ENCODE results near the gene DUSP7.

DUSP7 gene

DNA sequence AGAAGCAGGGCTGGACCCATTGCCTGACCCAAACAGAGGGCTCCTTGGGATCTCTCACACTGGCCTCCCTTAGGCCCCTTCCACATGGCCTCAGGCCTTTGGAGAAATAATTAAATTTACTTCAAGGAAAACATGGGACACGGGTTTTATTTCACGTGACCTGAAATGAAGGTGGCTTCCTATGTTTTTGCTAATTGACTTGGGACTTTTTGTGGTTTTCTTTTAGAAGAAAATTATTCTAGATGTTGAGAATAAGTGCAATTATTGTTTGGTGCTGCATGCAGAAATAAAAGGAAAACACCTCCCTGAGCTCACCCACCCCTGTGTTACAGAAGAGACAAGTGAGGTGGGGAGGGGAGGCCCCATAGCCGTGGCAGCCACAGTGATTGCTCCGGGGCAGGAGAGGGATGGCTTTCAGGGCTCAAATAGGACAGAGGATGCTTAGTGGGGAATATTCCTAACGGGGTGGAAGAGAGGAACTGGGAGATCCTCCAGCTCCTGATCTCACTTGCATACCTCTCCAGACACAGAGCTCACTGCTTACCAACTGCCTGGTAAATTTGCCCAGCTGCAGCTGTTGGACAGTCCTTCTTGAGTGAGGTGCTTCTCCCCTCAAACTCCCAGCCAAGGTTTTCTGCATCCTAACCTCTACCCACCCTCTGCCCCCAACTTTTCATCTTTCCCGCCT is 31.5 kb downstream of the DUSP7 start:
- no peak for DNase-seq

DNA sequence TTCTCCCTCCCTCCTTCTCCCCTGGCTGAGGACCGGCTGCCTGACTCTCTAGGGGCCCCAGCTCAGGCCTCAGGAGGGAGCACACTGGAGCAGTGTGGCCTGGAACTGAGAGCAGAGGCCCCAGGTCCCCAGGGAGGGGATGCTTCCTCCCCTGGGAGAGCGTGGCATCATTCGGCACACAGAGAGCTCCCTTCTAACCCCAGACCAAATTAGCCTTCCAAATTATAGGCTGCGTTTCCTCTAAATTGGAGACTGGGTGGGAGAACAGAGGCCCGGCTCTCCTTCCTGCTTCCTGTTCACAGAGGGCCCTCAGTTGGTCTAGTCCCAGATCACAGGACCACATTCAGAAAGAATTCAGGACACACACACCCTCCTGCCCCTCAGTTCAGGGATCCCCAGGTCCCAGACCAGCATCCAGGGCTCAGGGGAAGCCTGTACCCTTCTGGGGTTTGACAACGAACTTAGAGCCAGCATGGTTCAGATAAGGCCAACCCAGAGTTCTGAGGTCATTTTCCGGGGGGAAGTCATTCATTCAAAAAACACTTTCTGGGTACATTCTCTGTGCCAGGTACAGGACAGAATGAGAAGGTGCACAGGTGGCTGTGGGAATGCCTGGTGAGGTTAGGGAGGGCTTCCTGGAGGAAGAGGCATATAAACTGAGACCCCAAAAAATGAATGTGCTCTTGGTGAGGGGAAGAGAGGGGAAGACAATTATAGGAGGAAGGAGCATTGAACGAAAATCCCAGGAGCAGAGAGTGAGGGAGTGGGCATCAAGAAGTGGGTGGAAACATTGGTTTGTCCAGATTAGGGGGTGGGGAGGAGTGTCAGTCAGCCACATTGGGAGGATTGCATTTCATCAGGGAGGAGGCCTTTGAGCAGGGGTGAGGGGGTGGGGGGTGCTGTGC is 32.3 kb downstream of the DUSP7 start:
- no peak for DNase-seq

DNA sequence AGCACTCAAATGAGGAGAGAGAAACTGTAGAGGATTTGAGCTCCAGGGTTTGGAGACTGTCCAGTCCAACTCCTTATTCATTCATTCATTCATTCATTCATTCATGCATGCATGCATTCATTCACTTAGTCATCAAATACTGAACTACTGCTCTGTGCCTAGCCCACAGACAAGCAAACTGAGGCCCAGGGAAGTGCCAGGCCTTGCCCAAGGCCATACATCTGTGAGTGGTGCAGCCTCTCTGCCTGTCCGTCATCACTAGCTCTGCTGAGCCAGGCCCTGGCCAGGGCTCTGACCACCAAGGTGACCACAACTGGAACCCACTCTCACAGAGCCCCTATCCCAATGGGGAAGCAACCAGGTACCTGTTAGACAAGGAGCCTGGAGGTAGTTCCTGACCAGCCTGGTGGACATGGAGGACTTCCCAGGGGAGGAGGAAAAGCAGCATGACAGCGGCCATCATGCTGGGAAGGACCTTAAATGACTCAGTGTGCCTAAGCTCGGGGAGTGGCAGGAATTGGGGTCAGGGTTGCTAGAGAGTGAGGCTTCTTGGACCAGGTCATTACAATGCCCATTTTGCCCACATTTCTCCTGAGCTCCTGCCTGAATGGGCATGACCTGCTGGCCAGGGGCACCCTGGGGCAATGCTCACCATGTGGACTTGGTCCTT is 33.1 kb downstream of the DUSP7 start:
- no peak for DNase-seq

DNA sequence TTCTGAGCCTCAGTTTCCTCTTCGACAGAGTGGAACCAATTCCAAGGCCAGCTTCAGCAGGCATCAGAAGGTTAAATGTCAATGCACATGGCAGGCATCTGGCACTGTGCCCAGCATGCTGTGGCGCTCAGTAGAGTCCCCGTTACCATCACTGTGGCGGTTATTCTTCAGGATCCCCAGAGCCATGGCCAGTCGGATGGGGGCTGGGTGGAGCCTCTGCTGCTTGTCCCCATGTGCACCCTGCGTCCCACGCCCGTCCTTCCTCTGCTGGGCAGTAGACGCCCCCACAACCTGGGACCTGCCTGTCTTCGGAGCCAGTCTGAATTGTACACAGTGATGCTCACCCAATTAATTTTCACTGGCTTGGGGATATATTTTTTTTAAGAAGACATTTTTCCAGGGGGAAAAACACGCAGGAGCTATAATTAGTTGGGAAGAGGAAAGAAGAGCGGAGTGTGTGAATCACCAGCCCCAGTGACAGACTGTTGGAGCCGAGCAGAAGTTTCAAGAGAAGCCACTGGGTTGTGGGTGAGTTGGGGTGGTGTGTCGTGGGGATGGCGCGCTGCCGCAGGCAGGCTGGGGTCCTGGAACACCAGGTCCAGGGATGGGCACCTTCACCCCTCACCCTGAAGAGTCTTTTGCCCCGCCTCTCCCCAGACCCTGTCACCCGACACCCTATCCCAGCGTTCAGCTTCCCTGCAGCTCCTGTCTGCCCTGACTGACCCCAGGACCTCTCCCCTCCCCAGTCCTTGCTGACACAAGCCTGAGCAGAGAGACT is 33.9 kb downstream of the DUSP7 start:
- DNase-seq, result no peak

DNA sequence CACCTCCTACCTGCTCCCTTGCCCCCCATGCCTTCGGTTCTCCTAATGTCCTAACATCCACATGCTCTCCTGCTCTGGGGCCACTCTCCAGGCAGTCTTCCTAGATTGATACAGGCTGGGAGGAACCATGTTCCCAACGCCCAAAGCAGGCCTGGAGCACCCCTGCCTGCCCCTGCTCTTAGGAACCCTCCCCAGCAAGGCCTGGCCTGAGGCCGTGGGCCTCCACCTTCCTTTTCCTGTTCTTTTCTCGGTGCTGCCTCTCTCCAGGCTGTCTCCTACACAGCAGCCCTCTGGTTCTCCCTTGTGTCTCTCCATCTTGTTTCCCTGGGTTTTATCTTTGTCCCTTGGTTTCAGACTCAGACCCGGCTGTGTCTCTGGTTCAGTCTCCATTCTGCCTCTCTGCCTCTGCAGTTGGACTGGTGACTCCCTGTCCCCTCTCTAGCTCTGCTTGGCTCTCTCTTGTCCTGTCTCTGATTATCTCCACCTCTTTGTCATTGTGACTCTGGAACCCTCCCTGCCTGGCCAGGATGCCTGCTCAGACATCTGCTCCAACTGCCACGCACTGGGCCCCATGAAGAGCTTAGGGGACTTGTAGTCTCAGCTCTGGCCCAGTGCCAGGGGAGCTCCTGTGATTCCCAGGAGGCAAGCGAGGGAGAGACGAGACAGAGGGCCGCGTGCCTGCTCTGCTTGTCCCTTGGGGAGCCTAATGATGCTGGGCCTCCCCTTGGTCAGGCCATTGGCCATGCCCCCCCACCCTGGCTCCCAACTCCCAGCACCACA is 34.7 kb downstream of the DUSP7 start:
- DNase-seq, result no peak

DNA sequence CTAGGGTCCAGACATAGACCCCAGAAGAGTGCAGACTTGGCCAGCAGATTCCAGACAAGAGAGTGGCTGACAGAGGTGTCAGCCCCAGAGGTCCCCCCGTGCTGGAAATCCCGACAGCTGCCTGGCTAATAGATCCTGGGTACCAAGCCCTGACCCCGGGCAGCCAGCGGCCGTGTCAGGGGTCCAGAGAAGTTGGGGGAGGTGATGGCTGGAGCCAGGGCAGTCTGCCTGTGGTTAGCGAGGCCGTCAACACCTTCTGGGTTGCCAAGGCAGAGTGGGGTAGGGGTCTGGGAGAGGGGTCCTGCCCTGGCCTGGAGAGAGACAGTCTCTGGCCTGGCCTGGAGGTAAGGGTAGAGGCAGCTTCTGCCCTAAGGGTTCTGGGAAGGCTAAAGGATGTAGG is 35.6 kb downstream of the DUSP7 start:
- no peak for DNase-seq

DNA sequence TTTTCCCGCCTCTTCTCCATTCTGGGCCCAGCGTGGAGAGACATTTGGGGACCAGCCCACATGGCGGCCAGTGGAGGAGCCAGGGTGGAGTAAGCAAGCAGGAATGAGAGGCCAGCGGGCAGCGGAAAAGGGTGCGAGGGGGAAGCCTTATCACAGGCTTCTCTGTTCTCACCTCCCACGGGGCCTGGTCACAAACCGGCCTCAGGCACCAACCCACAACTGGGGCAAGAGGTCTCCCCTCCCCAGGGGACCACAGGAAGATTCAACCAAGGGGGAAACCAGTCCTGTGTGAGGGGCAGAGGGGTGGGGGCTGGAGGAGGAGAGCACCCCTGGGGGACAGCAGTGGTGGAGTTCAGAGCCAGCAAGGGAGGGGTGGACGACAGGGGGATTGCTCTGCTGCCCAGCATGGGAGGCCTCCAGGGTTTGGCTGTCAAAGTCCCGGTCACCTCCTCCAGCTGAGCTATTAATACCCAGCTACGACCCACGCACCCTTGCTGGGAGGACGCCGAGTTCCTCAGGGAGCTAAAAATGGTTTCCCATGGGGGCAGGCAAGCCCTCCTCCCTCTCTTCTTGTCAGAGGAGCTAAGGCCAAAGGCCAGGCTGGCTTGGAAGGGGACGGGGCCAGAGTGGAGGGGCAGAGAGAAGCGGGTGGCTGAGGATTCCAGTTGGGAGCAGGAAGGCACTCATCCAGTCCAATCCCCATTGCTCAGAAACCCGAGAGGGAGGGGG is 36.9 kb downstream of the DUSP7 start:
- DNase-seq, result no peak

DNA sequence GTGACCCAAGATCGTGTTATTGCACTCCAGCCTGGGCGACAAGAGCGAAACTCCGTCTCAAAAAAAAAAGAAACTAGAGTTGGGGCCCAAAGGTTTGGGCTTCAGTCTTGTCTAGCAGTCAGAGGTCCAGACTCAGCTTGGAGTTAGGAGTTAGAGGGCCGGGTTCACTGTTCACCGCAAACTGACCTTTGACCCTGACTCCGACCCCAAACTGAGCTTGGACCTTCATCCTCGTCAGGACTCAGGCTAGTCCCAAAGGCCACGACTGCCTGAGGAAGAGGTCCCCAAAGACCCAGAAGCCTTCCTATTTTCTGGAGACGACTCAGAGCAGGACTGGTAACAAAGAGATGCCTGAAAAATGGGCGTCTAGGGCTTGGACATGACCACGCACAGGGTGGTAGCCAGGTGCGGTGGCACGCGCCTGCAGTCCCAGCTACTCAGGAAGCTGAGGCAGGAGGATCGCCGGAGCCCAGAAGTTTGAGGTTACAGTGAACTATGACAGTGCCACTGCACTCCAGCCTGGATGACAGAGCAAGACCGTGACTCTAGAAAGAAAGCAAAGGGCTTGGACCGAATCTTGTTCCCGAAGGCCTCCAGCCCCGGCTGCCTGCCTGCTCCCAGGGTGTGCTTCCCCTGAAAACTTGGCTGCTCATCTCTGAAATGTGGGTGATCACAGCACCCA is 37.9 kb downstream of the DUSP7 start:
- DNase-seq, result no peak

DNA sequence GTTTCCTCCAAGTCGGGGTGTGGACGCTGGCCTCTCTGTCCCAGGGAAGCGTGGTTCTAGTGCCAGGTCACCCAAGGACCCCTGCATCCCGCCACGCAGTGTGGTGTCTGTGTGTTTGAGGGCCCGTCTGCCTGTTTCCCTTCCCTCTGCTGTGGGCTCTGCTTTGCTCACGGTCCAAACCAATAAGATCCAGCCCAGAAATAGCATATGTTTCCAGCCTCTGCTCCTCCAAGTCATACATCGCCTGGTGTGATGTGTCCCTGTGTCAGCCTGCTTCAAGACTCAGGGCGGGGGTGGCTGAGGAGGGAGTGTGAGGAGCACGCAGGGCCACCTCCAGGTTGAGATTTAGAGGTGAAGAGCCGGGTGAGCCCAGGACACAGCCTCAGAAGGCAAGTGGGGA is 38.8 kb downstream of the DUSP7 start:
- no peak for DNase-seq

DNA sequence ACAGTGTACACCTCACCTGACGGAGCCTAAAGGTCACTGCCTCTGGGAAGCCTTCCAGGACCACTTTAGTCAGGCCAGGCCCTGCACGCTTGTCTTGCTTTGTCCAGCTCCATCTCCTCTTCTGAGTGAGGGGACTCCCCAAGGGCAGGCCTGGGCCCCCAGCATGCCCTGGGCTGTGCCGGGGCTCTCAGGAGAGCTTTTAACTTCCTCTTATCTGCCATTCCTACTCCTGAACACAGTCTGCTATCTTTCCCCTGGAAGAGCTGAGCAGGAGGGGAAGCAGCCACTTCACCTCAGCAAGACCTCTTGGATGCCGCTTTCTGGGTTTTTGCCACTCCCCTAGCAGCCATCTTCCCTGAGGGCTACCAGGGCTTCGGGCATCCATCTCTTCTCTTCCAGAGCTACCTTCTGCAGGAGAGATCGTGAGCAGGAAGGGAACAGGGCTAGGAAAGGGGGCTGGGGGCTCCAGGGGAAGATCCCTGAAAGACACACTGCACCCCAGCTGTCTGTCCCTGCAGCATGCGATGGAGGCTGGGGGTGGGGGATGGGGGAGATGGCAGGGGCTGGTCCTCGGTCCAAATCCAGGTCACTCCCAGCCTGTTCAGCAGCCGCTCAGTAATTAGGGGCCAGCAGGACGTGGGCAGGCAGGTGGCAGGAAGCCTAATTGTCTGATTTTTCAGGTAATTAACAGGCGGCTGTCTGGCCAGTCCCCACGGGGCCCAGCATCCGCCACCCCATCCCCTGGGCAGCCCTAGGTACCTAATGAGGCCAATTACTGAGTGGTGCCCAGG is 40.7 kb downstream of the DUSP7 start:
- DNase-seq, result no peak

DNA sequence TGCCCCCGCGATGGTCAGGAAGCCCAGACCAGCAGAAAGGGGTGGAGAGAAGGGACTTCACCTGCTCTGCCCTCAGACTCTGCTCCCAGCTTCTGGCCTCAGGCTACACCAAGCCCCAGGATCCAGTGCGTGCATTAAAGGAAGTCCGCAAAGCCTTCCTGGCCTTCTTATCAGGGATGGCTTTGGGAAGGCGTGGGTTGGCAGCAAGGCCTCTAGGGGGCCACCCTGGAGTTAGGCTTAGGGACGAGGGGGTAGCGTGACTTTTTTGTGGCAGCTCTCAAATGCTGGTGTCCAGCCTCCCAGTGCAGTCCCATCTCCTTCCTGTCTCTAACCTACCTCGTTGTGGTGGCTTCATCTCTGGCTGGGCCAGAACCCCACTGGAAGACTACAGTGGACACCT is 41.8 kb downstream of the DUSP7 start:
- no peak for DNase-seq

DNA sequence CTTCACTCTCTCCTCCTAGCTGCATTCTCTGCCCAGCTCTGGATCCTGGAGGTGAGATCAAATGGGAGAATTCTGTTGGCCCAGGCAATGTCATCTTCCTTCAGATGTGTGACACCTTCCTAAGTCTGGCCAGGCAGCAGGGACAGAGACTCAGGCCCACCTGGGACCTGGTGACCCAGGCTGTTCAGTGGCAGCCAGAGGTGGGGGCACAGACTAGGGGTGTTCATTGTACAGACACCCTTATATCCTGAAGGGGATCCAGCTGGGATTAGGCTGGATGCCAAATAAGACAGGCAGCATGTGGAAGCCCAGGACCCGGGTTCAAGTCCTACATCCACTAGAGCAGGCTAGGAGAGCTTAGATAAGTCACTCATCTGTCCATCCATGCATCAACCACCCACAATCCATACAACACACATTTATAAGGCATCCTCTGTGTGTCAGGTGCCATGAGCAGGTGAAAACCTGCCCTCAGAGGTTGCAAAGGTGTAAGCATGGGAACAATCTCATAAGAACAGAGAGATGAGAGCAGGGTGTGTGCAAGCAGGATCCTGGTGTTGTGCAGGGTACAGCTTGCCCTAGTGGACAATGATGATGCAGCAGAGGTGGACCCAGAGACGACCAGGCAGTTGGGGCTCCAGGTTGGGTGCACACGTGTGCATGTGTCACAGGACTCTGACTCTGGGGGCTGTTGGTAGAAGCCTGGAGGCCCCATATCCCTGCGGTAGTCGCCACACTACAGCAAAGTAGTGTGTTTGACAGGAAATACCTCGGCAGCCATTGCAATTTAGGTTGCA is 42.4 kb downstream of the DUSP7 start:
- no peak for DNase-seq

DNA sequence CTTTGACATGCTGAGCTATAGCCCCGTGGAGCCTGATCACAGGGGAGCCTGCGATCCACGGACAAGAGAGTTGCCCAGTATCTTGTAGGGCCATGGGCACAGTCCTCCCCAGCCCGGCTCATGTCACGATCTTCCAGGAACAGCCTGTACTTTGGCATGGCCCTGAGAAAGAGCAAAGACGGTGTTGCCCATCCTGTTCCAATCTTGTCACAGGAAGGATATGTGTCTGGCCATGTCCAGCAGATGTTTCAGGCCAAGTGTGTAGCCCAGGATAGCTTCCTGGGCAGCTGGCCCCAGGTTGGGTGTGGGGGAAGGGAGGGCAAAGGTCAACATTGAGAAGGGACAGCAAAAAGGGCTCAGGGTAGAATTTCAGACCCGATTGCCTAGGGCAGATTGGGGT is 43.7 kb downstream of the DUSP7 start:
- no peak for DNase-seq

DNA sequence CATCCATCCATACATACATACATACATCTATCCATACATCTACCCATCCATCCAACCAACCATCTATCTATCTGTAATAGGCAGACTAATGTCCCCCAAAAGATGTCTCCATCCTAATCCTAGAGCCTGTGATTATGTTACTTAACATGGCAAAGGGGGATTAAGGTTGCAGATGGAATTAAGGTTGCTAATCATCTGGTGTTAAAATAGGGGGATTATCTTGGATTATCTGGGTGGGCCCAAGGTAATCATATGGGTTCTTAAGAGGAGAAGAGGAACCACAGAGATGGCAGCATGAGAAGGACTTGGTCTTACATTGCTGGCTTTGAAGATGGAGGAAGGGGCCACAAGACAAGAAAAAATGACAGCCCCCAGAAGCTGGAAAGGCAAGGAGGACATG is 45.9 kb downstream of the DUSP7 start:
- no peak for DNase-seq

DNA sequence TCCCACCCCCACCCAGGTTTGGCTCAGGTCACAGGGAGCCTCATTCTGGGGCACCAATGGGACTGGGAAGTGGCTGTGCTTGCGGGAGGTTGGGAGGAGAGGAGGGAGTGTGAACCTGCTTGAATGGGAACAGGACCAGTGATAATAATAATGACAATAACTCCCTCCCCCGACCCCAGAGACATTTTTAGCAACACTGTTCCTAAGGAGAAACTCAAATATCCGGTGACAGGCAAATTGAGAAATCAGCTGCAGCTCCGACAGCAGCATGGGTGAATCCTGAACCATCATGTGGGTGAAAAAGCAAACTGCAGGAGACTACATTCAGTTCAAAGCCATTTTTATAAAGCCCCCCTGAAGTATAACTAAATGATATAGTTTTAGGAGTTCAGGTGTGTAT is 49.1 kb downstream of the DUSP7 start:
- DNase-seq, result no peak

DNA sequence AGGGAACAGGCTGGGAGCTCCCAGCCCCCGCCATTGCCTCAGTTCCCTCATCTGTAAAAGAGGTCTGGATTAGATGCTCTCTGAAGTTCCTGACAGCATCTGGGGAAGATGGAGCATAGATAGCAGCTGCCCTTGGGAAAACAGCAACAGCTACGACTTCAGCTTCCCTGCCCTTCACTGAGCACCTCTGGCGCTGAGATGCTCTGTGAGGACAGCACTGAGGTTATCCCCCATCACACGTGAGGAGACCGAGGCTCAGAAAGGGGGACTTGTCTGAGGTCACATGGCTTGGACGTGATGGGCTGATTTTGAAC is 49.6 kb downstream of the DUSP7 start:
- DNase-seq, result no peak

DNA sequence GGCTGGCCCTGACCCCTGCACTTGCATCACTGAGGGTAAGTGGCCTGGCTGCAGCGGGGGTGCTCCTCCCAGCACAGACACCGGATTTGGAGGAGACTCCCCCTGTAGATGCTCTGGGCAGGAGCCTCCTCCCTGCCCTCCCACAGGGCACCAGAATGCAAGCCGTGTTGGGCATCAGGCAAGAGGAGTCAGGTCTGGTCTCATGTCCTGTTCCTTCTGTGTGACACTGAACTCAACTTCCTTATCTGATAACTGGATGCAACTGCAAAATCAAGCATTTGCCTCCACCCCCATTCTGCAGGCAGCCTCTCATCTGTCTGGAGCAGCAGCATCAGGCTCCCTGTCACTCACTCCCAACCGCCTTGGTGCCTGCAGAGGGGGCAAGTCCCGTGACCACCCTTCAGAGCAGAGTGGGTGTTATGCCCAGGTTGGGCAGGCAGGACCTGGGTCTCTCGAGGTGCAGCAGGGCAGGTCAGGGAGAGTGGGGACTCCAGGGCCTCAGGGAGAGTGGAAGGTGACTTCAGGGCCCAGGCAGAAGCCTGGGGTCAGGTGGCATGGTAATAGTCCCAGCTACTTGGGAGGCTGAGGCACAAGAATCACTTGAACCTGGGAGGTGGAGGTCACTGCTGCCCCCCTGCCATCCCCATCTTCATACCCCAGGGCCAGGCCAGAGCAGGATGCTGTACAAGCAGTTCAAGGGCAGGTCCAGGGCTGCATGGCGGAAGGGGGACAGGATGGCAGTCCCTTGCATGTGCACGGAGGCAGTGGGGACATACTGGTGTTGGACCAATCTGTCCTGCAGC is 50.2 kb downstream of the DUSP7 start:
- no peak for DNase-seq

DNA sequence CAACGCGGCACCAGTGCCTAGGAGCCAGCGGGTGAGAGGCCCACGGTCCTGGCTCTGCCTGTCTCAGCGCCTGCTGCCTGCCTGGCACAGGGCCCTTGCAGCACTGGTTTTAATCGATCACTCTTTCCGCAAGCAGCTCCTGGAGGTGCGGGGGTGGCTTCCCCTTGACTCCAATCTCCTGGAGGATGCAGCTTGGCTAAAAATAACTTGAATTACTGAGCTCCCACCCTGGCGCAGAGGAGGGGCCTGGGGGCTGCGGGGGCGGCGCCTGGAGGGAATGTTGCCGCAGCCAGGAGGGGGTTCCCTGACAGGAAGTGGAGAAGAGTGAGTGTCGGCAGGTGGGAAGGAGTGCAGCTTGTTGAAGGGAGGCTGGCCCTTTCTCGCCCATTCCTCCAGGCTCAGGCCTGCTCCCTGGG is 50.8 kb downstream of the DUSP7 start:
- no peak for DNase-seq
